ENCODE results near the gene SLC29A4. TPM values are rescaled to one million over a fixed set of nuclear protein-coding genes. Genes with fewer than 3 reads are reported as not detected.
"Not testable (repeated sequence)": the region's sequence is repeated elsewhere in the genome, so short reads cannot be mapped to it uniquely, and the experiment has no call there.

Gene SLC29A4
- total RNA-seq, 2 donors from 2014 or later = 0.14 to 0.21 TPM

DNA sequence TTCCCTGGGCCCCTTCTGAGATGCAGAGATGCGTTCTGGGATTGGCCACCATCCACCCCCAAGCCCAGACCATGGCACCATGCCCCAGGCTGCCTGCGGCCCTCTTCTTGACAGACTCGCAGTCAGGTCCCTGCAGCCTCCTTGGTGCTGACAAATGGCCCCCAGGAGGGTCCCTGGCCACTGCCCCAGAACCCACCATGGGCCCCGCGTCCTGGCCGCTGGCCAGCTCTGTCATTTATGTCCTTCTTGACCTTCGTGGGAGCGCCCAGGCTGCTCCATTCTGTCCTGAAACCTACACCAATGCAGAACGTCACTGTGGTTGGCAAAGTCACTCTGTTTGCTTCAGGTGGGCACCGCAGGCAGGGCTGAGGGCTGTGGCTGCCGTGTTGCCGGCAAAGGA lies 39.5 kb upstream of the SLC29A4 start:
- Histone ChIP-seq H3K27me3 (replicated peaks; ENCODE audit: insufficient read depth) (no peaks in the 10 kb centered on the region), H3K4me3 (no peak overlapping the region), H3K27ac (no peak overlapping the region), H3K36me3 (no peaks in the 10 kb centered on the region), H3K9me3 (no peaks in the 10 kb centered on the region), H3K4me1 (ENCODE audit: control insufficient read depth in 1 of 2, low read depth in 2 of 2) (peaks cover 7 to 11% of the 10 kb centered on the region in 2 donors)
- no peak for DNase-seq (ENCODE audit: low spot score)
- ATAC-seq (ENCODE audit: insufficient number of reproducible peaks, low FRiP score, low read depth) = no peak
- TF ChIP-seq, protein P1, sequence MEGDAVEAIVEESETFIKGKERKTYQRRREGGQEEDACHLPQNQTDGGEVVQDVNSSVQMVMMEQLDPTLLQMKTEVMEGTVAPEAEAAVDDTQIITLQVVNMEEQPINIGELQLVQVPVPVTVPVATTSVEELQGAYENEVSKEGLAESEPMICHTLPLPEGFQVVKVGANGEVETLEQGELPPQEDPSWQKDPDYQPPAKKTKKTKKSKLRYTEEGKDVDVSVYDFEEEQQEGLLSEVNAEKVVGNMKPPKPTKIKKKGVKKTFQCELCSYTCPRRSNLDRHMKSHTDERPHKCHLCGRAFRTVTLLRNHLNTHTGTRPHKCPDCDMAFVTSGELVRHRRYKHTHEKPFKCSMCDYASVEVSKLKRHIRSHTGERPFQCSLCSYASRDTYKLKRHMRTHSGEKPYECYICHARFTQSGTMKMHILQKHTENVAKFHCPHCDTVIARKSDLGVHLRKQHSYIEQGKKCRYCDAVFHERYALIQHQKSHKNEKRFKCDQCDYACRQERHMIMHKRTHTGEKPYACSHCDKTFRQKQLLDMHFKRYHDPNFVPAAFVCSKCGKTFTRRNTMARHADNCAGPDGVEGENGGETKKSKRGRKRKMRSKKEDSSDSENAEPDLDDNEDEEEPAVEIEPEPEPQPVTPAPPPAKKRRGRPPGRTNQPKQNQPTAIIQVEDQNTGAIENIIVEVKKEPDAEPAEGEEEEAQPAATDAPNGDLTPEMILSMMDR (IDR thresholded peaks at IDR 0.05) = no peak

DNA sequence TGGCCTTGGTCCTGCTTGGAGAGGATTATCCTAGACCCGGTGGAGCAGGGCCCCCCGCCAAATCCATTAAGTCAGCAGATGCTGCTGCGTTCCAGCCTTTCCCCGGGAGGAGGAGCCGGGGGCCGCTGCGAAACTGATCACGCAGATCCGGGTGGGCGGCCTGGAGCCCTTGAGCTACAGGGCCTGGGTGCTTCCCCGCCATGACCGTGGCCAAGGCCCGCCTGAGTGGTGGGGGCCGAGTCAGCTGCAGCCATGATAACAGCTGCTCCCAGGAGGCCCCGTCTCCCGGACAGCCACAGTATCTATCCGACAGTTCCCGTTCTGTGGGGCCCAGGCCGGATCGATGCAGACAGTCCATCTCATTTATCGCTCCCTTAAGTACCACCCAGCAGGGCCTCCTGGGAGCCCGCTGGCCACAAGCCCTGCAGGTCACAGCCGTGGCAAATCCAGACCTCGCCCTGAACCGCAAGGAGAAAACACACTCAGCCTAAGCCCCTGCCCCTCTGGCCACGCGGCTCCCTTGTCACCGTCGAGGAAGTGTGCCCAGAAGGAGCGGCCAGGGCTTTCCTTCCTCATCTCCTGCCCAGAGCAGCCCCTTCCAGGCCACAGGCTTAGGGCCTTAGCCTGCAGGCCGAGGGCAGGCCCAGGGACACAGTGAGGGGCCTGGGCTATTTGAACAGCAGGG lies 34.4 kb upstream of the SLC29A4 start:
- H3K4me1 ChIP-seq (ENCODE audit: control insufficient read depth in 1 of 2, low read depth in 2 of 2) = no peaks in the 10 kb centered on the region
- no peak overlapping the region for H3K27ac ChIP-seq
- ATAC-seq (ENCODE audit: insufficient number of reproducible peaks, low FRiP score, low read depth) (no peak), DNase-seq (ENCODE audit: low spot score) (no peak)
- H3K9me3 ChIP-seq = no peaks in the 10 kb centered on the region
- no peaks in the 10 kb centered on the region for H3K27me3 ChIP-seq (replicated peaks; ENCODE audit: insufficient read depth)
- no peak overlapping the region for H3K4me3 ChIP-seq
- H3K36me3 ChIP-seq = no peaks in the 10 kb centered on the region
- TF ChIP-seq, protein P1 (IDR thresholded peaks at IDR 0.05) = no peak

DNA sequence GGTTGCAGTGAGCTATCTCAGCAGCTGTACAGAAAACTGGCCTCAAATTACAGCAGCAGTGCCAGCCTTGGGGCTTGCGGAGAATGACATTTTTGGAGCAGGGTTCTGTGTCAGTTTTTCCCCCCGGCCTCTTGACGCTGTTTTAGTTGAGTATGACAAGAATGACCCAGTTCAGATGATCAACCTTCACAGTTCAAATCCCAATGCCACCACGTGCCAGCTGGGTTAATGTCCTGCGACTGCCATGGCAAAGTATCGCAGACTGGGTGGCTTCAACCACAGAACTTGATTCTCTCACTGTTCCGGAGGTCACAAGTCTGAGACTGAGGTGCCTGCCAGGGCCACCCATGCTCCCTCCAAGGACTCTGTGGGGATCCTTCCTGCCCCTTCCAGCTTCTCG lies 32.0 kb upstream of the SLC29A4 start:
- H3K27ac ChIP-seq; H3K27me3 ChIP-seq (replicated peaks; ENCODE audit: insufficient read depth); H3K36me3 ChIP-seq; H3K4me3 ChIP-seq; ATAC-seq (ENCODE audit: insufficient number of reproducible peaks, low FRiP score, low read depth); DNase-seq (ENCODE audit: low spot score); H3K9me3 ChIP-seq; H3K4me1 ChIP-seq (ENCODE audit: control insufficient read depth in 1 of 2, low read depth in 2 of 2): not testable (repeated sequence)

DNA sequence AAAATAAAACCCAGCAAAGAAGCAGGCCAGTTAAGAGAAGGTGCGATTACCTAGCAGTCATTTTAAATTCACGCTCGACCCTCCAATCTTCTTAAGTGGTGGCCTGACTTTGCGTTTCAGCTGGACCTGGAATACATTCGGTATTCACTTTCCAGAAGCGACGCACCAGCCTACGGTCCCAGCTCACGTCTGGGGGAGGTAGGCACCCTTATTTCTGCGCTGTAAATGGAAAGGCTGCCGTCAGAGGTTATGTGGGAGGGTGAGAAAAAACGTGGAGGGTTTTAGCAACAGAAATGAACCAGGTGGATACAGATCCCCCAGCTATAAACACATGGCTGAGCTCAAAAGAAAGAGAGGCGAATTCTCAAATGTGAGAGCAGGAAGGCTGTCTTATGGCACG lies 29.2 kb upstream of the SLC29A4 start:
- DNase-seq (ENCODE audit: low spot score) = not testable (repeated sequence)

DNA sequence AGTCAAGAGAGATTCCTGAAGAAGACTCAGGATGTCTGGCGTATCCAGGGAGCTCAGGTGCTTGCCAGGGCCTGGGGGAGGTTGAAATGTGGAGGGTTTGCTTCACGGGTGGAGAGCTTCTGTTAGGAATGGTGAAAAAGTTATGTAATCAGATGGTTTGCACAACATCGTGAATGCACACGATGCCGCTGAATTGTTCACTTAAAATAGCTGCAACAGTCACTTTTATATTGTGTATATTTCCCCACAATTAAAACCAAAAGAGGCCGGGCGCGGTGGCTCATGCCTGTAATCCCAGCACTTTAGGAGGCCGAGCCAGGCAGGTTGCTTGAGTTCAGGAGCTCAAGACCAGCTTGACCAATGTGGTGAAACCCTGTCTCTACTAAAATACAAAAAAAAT lies 28.4 kb upstream of the SLC29A4 start:
- not testable (repeated sequence) for H3K4me3 ChIP-seq; DNase-seq (ENCODE audit: low spot score); H3K9me3 ChIP-seq

More for the DNA sequence above, 29.2 kb upstream of the SLC29A4 start:
- H3K27me3 ChIP-seq (replicated peaks; ENCODE audit: insufficient read depth); ATAC-seq (ENCODE audit: insufficient number of reproducible peaks, low FRiP score, low read depth); H3K4me1 ChIP-seq (ENCODE audit: control insufficient read depth in 1 of 2, low read depth in 2 of 2); H3K9me3 ChIP-seq; H3K27ac ChIP-seq; H3K4me3 ChIP-seq; H3K36me3 ChIP-seq: not testable (repeated sequence)

DNA sequence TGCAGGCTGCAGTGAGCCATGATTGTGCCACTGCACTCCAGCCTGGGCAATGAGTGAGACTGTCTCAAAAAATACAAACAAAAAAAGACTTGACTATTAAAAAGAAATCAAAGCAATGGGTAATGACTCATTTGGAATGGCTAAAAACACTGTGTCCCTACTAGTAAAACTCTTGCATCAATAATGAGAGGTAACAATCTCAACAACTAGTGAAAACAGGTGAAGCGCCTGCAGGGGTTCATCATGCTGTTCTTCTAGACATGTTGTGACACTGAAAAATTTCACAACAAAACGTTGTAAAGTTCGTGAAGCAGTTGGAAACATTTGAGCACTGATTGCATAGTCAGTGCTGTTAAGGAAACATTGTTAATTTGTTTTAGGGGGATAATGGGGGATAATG lies 26.9 kb upstream of the SLC29A4 start:
- no peak for DNase-seq (ENCODE audit: low spot score)
- no peaks in the 10 kb centered on the region for H3K36me3 ChIP-seq

More for the DNA sequence above, 28.4 kb upstream of the SLC29A4 start:
- not testable (repeated sequence) for H3K27ac ChIP-seq; H3K4me1 ChIP-seq (ENCODE audit: control insufficient read depth in 1 of 2, low read depth in 2 of 2); H3K27me3 ChIP-seq (replicated peaks; ENCODE audit: insufficient read depth); H3K36me3 ChIP-seq; ATAC-seq (ENCODE audit: insufficient number of reproducible peaks, low FRiP score, low read depth)

DNA sequence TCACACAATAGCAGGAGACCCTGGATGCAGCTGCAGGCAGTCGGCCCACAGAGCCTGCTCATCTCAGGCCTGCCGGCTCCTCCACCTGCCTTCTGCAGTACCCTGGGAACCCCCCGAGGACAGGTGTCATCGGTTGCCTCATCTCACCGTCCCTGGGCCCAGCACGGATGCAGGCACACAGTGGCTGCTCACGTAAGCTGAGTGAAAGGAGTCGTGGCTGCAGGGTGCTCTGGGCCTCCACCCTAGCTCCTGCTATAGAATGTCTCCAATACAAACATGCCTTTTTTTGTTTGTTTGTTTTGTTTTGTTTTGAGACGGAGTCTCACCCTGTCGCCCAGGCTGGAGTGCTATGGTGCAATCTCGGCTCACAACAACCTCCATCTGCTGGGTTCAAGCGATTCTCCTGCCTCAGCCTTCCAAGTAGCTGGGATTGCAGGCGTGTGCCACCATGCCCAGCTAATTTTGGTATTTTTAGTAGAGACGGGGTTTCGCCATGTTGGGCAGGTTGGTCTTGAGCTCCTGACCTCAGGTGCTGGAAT lies 22.1 kb upstream of the SLC29A4 start:
- not testable (repeated sequence) for H3K27ac ChIP-seq; DNase-seq (ENCODE audit: low spot score); H3K4me1 ChIP-seq (ENCODE audit: control insufficient read depth in 1 of 2, low read depth in 2 of 2); H3K4me3 ChIP-seq; H3K27me3 ChIP-seq (replicated peaks; ENCODE audit: insufficient read depth); ATAC-seq (ENCODE audit: insufficient number of reproducible peaks, low FRiP score, low read depth); H3K9me3 ChIP-seq; H3K36me3 ChIP-seq

More for the DNA sequence above, 26.9 kb upstream of the SLC29A4 start:
- no peaks in the 10 kb centered on the region for H3K9me3 ChIP-seq
- TF ChIP-seq, protein P1 (IDR thresholded peaks at IDR 0.05) = no peak
- H3K27ac ChIP-seq = no peak overlapping the region
- no peak for ATAC-seq (ENCODE audit: insufficient number of reproducible peaks, low FRiP score, low read depth)
- no peaks in the 10 kb centered on the region for H3K4me1 ChIP-seq (ENCODE audit: control insufficient read depth in 1 of 2, low read depth in 2 of 2)
- no peak overlapping the region for H3K4me3 ChIP-seq
- no peaks in the 10 kb centered on the region for H3K27me3 ChIP-seq (replicated peaks; ENCODE audit: insufficient read depth)

DNA sequence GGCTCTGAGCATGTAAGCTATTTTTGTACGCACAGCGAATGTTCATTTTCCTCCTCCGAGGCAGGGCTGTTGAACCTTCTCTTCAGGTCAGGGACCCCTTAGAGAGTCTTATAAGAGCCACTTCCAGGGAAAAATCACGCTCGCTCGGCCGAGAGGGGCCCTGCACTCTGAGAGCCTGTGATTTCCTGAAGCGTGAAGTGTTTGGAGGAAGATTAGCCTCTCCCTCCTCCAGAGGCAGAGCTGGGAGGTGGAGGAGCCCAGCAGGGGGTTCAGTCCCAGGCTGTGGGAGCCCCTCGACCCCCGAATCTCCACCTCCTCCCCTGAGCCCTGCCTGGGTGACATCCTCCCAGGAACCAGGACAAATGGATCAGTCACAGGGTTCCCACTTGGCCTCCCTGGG lies 19.7 kb upstream of the SLC29A4 start:
- H3K27ac ChIP-seq; ATAC-seq (ENCODE audit: insufficient number of reproducible peaks, low FRiP score, low read depth); DNase-seq (ENCODE audit: low spot score); H3K36me3 ChIP-seq; H3K4me3 ChIP-seq; H3K4me1 ChIP-seq (ENCODE audit: control insufficient read depth in 1 of 2, low read depth in 2 of 2); H3K27me3 ChIP-seq (replicated peaks; ENCODE audit: insufficient read depth); H3K9me3 ChIP-seq: not testable (repeated sequence)

Measured in thoracic aorta (tissue), 2 donors.